C1 segment of cervical spinal cord (tissue), 14 donors: ENCODE measurements around the gene REG1B.
"Not testable (repeated sequence)": the region's sequence is repeated elsewhere in the genome, so short reads cannot be mapped to it uniquely, and the experiment has no call there.

Experiments used
- DNase-seq, 14 donors: peaks; one replicate each; lab custom pipeline; 2025; lab: John Stamatoyannopoulos, UW

The REG1B gene

GRCh38 chr2:79084495-79085135, 3.2 kb downstream of the REG1B start:
- DNase-seq = no peak

GRCh38 chr2:79083597-79084251, 4.1 kb downstream of the REG1B start:
- no peak for DNase-seq

GRCh38 chr2:79082987-79083386, 4.8 kb downstream of the REG1B start:
- no peak for DNase-seq

- DNase-seq = no peak
These were observed 16.7 kb downstream of the REG1B start for GRCh38 chr2:79071078-79071477.

GRCh38 chr2:79065201-79065600, 22.6 kb downstream of the REG1B start:
- no peak for DNase-seq

GRCh38 chr2:79054769-79055168, 33.0 kb downstream of the REG1B start:
- DNase-seq = not testable (repeated sequence)

- not testable (repeated sequence) for DNase-seq
These were observed 34.3 kb downstream of the REG1B start for GRCh38 chr2:79053486-79053885.

GRCh38 chr2:79041032-79041448, 46.8 kb downstream of the REG1B start:
- no peak for DNase-seq

- DNase-seq = no peak
These were observed 47.8 kb downstream of the REG1B start for GRCh38 chr2:79039944-79040343.
